Measurements from ENCODE around the gene FOXO3. TPM values are rescaled to one million over a fixed set of nuclear protein-coding genes. Genes with fewer than 3 reads are reported as not detected.

FOXO3 gene
- polyA plus RNA-seq, 1 experiment = 25.4 TPM

DNA sequence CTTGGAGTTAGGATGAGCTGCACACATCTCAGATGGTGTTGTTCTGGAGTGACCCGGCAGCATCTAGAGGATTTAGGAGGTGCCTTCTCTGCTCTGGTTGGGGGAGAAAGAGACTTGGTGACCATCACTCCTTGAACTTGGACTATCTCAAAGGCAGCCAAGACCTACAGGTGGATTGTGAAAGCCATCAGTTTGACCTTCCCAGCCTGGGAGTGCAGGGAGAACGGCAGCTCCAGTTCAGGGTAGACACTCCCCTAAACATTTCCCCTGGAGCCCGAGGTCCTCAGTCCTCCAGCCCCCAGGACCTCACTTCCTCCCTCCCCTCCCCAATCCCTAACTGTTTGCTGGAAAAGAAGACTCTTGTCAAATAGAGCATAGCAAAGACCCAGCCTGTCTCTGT is 158.8 kb downstream of the FOXO3 start:
- no peak for DNase-seq (ENCODE audit: low read depth)
- Histone ChIP-seq H3K36me3 (ENCODE audit: control insufficient read depth, insufficient read depth, low read length) (no peaks in the 10 kb centered on the region), H3K27me3 (ENCODE audit: control insufficient read depth, insufficient read depth, low read length) (no peaks in the 10 kb centered on the region), H3K4me3 (ENCODE audit: low read depth, low read length) (no peak overlapping the region)
- CTCF ChIA-PET = interaction anchor here (1.7 kb wide), 1 partner anchor 52 kb away, joined by 3 read pairs; no protein-coding TSS in a partner anchor
- POLR2A ChIA-PET = no interaction called here
- TF ChIP-seq, protein P1, sequence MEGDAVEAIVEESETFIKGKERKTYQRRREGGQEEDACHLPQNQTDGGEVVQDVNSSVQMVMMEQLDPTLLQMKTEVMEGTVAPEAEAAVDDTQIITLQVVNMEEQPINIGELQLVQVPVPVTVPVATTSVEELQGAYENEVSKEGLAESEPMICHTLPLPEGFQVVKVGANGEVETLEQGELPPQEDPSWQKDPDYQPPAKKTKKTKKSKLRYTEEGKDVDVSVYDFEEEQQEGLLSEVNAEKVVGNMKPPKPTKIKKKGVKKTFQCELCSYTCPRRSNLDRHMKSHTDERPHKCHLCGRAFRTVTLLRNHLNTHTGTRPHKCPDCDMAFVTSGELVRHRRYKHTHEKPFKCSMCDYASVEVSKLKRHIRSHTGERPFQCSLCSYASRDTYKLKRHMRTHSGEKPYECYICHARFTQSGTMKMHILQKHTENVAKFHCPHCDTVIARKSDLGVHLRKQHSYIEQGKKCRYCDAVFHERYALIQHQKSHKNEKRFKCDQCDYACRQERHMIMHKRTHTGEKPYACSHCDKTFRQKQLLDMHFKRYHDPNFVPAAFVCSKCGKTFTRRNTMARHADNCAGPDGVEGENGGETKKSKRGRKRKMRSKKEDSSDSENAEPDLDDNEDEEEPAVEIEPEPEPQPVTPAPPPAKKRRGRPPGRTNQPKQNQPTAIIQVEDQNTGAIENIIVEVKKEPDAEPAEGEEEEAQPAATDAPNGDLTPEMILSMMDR (IDR thresholded peaks at IDR 0.05; ENCODE audit: insufficient read depth, low read depth, low read length) = no peak

GRCh38 chr6:108720827-108721226 is 160.1 kb downstream of the FOXO3 start:
- DNase-seq (ENCODE audit: low read depth) = no peak
- ChIA-PET POLR2A (no interaction called here), CTCF (no interaction called here)
- no peaks in the 10 kb centered on the region for H3K27me3 ChIP-seq (ENCODE audit: control insufficient read depth, insufficient read depth, low read length)
- no peaks in the 10 kb centered on the region for H3K36me3 ChIP-seq (ENCODE audit: control insufficient read depth, insufficient read depth, low read length)
- H3K4me3 ChIP-seq (ENCODE audit: low read depth, low read length) = no peak overlapping the region
- TF ChIP-seq, protein P1 (IDR thresholded peaks at IDR 0.05; ENCODE audit: insufficient read depth, low read depth, low read length) = no peak

DNA sequence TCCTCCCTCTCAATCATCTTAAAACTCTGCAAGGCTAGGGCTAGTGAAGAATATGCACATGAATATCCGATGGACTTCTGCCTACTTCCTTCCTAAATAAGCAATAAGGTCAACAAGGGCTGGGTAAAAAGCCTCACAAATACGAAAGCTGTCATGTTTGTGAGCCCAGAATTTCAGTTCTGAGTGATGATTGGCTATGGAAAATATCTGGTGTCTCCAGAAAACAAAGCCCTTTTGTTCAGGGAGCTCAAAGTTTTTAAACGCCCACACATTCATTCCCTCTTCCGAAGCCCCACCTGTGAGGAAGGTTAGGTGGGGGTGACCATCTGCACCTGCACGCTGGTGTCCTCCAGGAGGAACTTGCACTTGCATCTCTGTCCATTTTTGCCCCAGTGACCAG is 160.6 kb downstream of the FOXO3 start:
- POLR2A ChIA-PET = no interaction called here
- no peak for DNase-seq (ENCODE audit: low read depth)

GRCh38 chr6:108723594-108723993 is 162.9 kb downstream of the FOXO3 start:
- DNase-seq (ENCODE audit: low read depth) = no peak
- CTCF ChIA-PET = interaction anchor here (0.8 to 1.4 kb wide), 2 partner anchors 9 to 52 kb away, joined by 3 to 5 read pairs; no protein-coding TSS in a partner anchor
- TF ChIP-seq, protein P1 (IDR thresholded peaks at IDR 0.05; ENCODE audit: insufficient read depth, low read depth, low read length) = no peak

More for the DNA sequence above, 160.6 kb downstream of the FOXO3 start:
- no peak overlapping the region for H3K4me3 ChIP-seq (ENCODE audit: low read depth, low read length)
- H3K36me3 ChIP-seq (ENCODE audit: control insufficient read depth, insufficient read depth, low read length) = no peaks in the 10 kb centered on the region
- no peaks in the 10 kb centered on the region for H3K27me3 ChIP-seq (ENCODE audit: control insufficient read depth, insufficient read depth, low read length)
- CTCF ChIA-PET = no interaction called here
- TF ChIP-seq, protein P1 (IDR thresholded peaks at IDR 0.05; ENCODE audit: insufficient read depth, low read depth, low read length) = no peak

DNA sequence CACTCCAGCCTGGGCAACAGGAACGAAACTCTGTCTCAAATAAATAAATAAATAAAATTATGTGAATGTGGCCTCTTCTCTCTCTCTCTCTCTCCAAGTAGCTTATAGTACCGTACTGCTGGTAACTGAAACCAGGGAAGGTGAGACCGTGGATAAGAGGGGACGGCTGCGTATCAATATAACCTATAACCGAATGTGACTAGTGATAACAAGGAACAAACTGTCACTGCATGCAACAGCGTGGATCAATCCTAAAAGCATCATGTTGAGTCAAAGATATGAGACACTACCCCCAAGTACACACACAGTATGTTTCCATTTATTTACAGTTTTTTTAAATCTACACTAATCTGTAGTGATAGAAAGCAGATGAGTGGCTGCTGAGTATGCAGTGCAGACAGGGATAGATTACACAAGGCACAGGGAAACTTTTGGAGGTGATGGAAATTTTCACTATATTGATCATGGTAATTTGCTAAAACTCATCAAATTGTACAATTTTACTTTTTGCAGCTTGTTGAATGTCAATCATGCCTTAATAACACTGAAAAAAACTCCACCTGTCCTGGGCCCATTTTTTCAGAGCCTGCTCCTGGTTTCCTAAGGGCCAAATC is 166.1 kb downstream of the FOXO3 start:
- POLR2A ChIA-PET = no interaction called here

More at GRCh38 chr6:108723594-108723993, 162.9 kb downstream of the FOXO3 start:
- H3K4me3 ChIP-seq (ENCODE audit: low read depth, low read length) = no peak overlapping the region
- no peaks in the 10 kb centered on the region for H3K36me3 ChIP-seq (ENCODE audit: control insufficient read depth, insufficient read depth, low read length)
- POLR2A ChIA-PET = no interaction called here
- no peaks in the 10 kb centered on the region for H3K27me3 ChIP-seq (ENCODE audit: control insufficient read depth, insufficient read depth, low read length)

More for the DNA sequence above, 166.1 kb downstream of the FOXO3 start:
- H3K27me3 ChIP-seq (ENCODE audit: control insufficient read depth, insufficient read depth, low read length) = no peaks in the 10 kb centered on the region
- TF ChIP-seq, protein P1 (IDR thresholded peaks at IDR 0.05; ENCODE audit: insufficient read depth, low read depth, low read length) = no peak
- H3K36me3 ChIP-seq (ENCODE audit: control insufficient read depth, insufficient read depth, low read length) = no peaks in the 10 kb centered on the region
- H3K4me3 ChIP-seq (ENCODE audit: low read depth, low read length) = no peak overlapping the region
- CTCF ChIA-PET = interaction anchor here (0.7 kb wide), 1 partner anchor 170 kb away, joined by 3 read pairs; no protein-coding TSS in a partner anchor
- no peak for DNase-seq (ENCODE audit: low read depth)

All from BJ (cell line).